GM23338 (cell line): ENCODE data around the gene ANXA6. TPM values are rescaled to one million over a fixed set of nuclear protein-coding genes. Genes with fewer than 3 reads are reported as not detected.

Experiments
- ATAC-seq: fragments of 200-7000 bp; cut with Tn5 transposase; 3 replicates; pipeline ENCODE4 v1.9.1; 2020
- DNase-seq: peaks from one replicate; pipeline ENCODE4 v3.0.0-alpha.2; 2015; ENCODE audit warnings: low spot score
- H2AFZ ChIP-seq: fragments of 200-600 bp; sonication (generic); 2 replicates; pipeline ENCODE4 v1.8.0; 2016; ENCODE audit warnings: antibody characterized with exemption, mild to moderate bottlenecking, moderate library complexity
- H3F3A ChIP-seq: fragments of 200-600 bp; sonication (generic); replicated peaks from 2 replicates; pipeline ENCODE4 v1.8.0; 2017; ENCODE audit warnings: antibody characterized with exemption, mixed run types, low read depth
- H3K27ac ChIP-seq: fragments of 200-600 bp; sonication (generic); 2 replicates; pipeline ENCODE4 v1.6.1; 2016; ENCODE audit warnings: low read depth
- H3K27me3 ChIP-seq: fragments of 200-600 bp; sonication (generic); 2 replicates; pipeline ENCODE4 v1.8.0; 2016; ENCODE audit warnings: mild to moderate bottlenecking, mixed run types, moderate library complexity; ENCODE audit not compliant: insufficient read depth
- H3K36me3 ChIP-seq: fragments of 200-600 bp; sonication (generic); 2 replicates; pipeline ENCODE4 v1.8.0; 2016; ENCODE audit warnings: mild to moderate bottlenecking; ENCODE audit not compliant: insufficient read depth
- H3K4me1 ChIP-seq: fragments of 200-600 bp; sonication (generic); 2 replicates; pipeline ENCODE4 v1.8.0; 2016; ENCODE audit warnings: mild to moderate bottlenecking, moderate library complexity; ENCODE audit not compliant: insufficient read depth
- H3K4me2 ChIP-seq: fragments of 200-600 bp; sonication (generic); 2 replicates; pipeline ENCODE4 v1.7.1; 2017; ENCODE audit warnings: mixed run types
- H3K4me3 ChIP-seq: fragments of 200-600 bp; sonication (generic); 2 replicates; pipeline ENCODE4 v1.6.1; 2016; ENCODE audit warnings: mixed run types
- H3K79me2 ChIP-seq: fragments of 200-600 bp; sonication (generic); replicated peaks from 2 replicates; pipeline ENCODE4 v1.8.0; 2017; ENCODE audit warnings: mild to moderate bottlenecking; ENCODE audit not compliant: insufficient read depth
- H3K9me2 ChIP-seq: fragments of 200-600 bp; sonication (generic); 2 replicates; pipeline ENCODE4 v1.8.0; 2017; ENCODE audit not compliant: insufficient read depth
- H4K20me1 ChIP-seq: fragments of 200-600 bp; sonication (generic); replicated peaks from 2 replicates; pipeline ENCODE4 v1.8.0; 2017; ENCODE audit warnings: mild to moderate bottlenecking; ENCODE audit not compliant: insufficient read depth
- H3K27ac Mint-ChIP-seq: 2 replicates; pipeline ENCODE4 v1.8.0; 2020; ENCODE audit warnings: inconsistent platforms, mild to moderate bottlenecking, moderate library complexity, mixed read lengths
- H3K27me3 Mint-ChIP-seq: 3 replicates; pipeline ENCODE4 v1.8.0; 2022; ENCODE audit warnings: low read depth, mild to moderate bottlenecking, moderate library complexity, mixed read lengths, inconsistent platforms; ENCODE audit not compliant: insufficient read depth, poor library complexity
- H3K36me3 Mint-ChIP-seq: 3 replicates; pipeline ENCODE4 v1.8.0; 2021; ENCODE audit warnings: low read depth, mild to moderate bottlenecking, inconsistent platforms, moderate library complexity, mixed read lengths
- H3K4me1 Mint-ChIP-seq: 3 replicates; pipeline ENCODE4 v1.8.0; 2020; ENCODE audit warnings: mild to moderate bottlenecking, inconsistent platforms, mixed read lengths
- H3K4me3 Mint-ChIP-seq: 3 replicates; pipeline ENCODE4 v1.8.0; 2021; ENCODE audit warnings: moderate library complexity, mild to moderate bottlenecking, inconsistent platforms, mixed read lengths
- H3K9me3 Mint-ChIP-seq: 3 replicates; pipeline ENCODE4 v1.8.0; 2020; ENCODE audit warnings: moderate library complexity, mild to moderate bottlenecking, inconsistent platforms, mixed read lengths
- CREB1 ChIP-seq: fragments of 250-450 bp; sonication (Bioruptor Pico); IDR thresholded peaks from 2 replicates; pipeline ENCODE4 v1.5.0; 2020; ENCODE audit warnings: low read depth, mild to moderate bottlenecking, moderate library complexity
- ETS1 ChIP-seq: IDR thresholded peaks from 2 replicates; pipeline ENCODE4 v1.6.1; 2016; ENCODE audit warnings: antibody characterized with exemption
- EZH2 ChIP-seq: fragments of 200-600 bp; sonication (generic); IDR thresholded peaks from one replicate; pipeline ENCODE4 v1.8.0; 2017; ENCODE audit warnings: antibody characterized with exemption, mild to moderate bottlenecking, low read depth; ENCODE audit not compliant: unreplicated experiment
- NANOG ChIP-seq: IDR thresholded peaks from 2 replicates; pipeline ENCODE4 v1.6.1; 2016; ENCODE audit warnings: antibody characterized with exemption, borderline replicate concordance
- ZNF114 ChIP-seq: fragments of 250-450 bp; sonication (Bioruptor Pico); IDR thresholded peaks from 2 replicates; pipeline ENCODE4 v1.5.0; 2020; ENCODE audit warnings: mild to moderate bottlenecking, moderate library complexity
- ZNF462 ChIP-seq: fragments of 250-450 bp; sonication (Bioruptor Pico); IDR thresholded peaks from 2 replicates; pipeline ENCODE4 v1.5.0; 2020; ENCODE audit warnings: mild to moderate bottlenecking, moderate library complexity
- polyA plus RNA-seq: library from polyadenylated mRNA; unstranded; fragments of >200 nt; fragmentation: Nextera tagmentation; extraction: Ambion mirVana; gene quantifications from 2 replicates; pipeline ENCODE4 v1.2.1, GENCODE V29; 2016
- total RNA-seq: library from RNA; depleted of rRNA; stranded (reverse); fragments of >200 nt; shearing (Covaris generic); gene quantifications from 2 replicates; pipeline ENCODE4 v1.2.3, GENCODE V29; 2014
- TF ChIP-seq, protein P1 (sequence below): IDR thresholded peaks from one replicate; pipeline ENCODE4 v1.6.1; 2018; ENCODE audit warnings: antibody characterized with exemption; ENCODE audit not compliant: unreplicated experiment
- TF ChIP-seq, protein P2 (sequence below), 2 experiments: fragments of 200-600 bp in 1 of 2; sonication (generic) in 1 of 2; conservative IDR thresholded peaks; 2 replicates each; pipeline versions ENCODE4 v1.5.1 to v1.6.1; 2016 to 2017; ENCODE audit warnings: antibody characterized with exemption in 2 of 2, low read depth in 2 of 2, mild to moderate bottlenecking in 2 of 2, moderate library complexity in 1 of 2

ANXA6 gene
- total and polyA plus RNA-seq, 2 experiments from 2014 or later: 26.5 to 110 TPM

DNA sequence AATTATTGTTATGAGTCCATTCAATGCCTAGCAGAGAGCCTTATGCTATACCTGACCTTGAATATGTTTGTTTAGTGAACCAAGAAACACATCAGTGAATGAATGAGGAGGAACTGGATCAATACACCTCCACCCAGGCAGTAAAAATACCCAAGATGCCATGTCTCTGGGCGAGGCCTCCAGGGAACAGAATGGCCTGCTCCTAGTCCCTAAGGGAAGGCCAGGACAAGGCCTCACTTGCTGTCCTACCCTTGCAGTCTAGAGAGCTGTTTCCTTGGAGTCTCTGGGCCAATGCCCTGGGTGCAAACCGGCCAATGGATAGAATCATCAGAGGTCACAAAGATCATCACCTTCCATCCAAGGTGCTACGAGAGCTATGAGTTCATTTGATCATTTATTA is 102.9 kb downstream of the ANXA6 start:
- Mint-ChIP-seq H3K27ac (no peak overlapping the region), H3K4me1 (peaks cover 3% of the 10 kb centered on the region; the same call in 1 of the 3 replicates), H3K36me3 (peaks cover 4% of the 10 kb centered on the region; the same call in 1 of the 3 replicates), H3K27me3 (peaks cover 4% of the 10 kb centered on the region), H3K4me3 (no peak overlapping the region), H3K9me3 (no peaks in the 10 kb centered on the region)
- Histone ChIP-seq H3K27ac (no peak overlapping the region), H3K79me2 (no peaks in the 10 kb centered on the region), H2AFZ (no peak overlapping the region), H3K4me3 (no peak overlapping the region), H3K4me2 (no peak overlapping the region), H3K9me2 (no peaks in the 10 kb centered on the region), H4K20me1 (no peaks in the 10 kb centered on the region; the same call in none of the 2 replicates), H3K27me3 (no peaks in the 10 kb centered on the region), H3F3A (no peaks in the 10 kb centered on the region), H3K36me3 (no peaks in the 10 kb centered on the region), H3K4me1 (no peaks in the 10 kb centered on the region)
- TF ChIP-seq, protein P1, sequence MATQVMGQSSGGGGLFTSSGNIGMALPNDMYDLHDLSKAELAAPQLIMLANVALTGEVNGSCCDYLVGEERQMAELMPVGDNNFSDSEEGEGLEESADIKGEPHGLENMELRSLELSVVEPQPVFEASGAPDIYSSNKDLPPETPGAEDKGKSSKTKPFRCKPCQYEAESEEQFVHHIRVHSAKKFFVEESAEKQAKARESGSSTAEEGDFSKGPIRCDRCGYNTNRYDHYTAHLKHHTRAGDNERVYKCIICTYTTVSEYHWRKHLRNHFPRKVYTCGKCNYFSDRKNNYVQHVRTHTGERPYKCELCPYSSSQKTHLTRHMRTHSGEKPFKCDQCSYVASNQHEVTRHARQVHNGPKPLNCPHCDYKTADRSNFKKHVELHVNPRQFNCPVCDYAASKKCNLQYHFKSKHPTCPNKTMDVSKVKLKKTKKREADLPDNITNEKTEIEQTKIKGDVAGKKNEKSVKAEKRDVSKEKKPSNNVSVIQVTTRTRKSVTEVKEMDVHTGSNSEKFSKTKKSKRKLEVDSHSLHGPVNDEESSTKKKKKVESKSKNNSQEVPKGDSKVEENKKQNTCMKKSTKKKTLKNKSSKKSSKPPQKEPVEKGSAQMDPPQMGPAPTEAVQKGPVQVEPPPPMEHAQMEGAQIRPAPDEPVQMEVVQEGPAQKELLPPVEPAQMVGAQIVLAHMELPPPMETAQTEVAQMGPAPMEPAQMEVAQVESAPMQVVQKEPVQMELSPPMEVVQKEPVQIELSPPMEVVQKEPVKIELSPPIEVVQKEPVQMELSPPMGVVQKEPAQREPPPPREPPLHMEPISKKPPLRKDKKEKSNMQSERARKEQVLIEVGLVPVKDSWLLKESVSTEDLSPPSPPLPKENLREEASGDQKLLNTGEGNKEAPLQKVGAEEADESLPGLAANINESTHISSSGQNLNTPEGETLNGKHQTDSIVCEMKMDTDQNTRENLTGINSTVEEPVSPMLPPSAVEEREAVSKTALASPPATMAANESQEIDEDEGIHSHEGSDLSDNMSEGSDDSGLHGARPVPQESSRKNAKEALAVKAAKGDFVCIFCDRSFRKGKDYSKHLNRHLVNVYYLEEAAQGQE: no peak
- ATAC-seq: no peak
- DNase-seq: no peak

DNA sequence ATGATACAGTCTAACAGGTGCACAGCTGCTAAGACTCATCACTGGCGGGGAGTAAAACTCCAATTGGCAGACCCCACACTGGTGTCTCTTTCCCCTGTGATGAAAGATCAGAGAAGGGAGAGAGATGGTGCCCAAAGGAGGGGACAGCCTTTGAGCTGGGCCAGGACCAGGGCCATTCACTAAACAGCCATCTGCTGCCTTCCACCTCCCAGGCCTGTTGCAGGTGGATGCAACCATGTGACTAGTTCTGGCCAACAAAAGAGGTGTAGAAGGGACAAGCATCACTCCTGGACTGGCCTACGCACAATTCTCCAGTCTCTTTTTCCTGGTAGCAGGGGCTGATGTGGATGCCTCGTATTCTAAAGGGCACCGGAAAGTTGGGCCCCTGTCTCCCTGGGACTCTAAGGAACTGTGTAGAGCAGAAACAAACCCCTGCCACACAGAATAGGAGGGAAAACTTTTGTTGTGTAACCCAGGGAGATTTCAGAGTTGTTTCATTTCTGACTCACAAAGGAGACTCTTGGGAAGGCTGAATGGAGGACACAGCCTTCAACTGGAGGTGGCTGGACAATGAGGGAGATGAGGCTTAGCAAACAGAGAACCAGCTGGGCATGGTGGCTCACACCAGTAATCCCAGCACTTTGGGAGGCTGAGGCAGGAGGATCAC is 103.7 kb downstream of the ANXA6 start:
- Histone ChIP-seq H3K9me2 (no peaks in the 10 kb centered on the region), H3K4me2 (no peak overlapping the region), H3K27ac (no peak overlapping the region), H3K36me3 (no peaks in the 10 kb centered on the region), H2AFZ (no peak overlapping the region), H3K4me3 (no peak overlapping the region), H3K27me3 (no peaks in the 10 kb centered on the region), H3K4me1 (no peaks in the 10 kb centered on the region), H3K79me2 (no peaks in the 10 kb centered on the region), H4K20me1 (no peaks in the 10 kb centered on the region; the same call in none of the 2 replicates), H3F3A (no peaks in the 10 kb centered on the region)
- H3K27ac Mint-ChIP-seq: no peak overlapping the region; the same call in 1 of the 2 replicates
- H3K4me3 Mint-ChIP-seq: no peak overlapping the region
- ATAC-seq: no peak
- no peaks in the 10 kb centered on the region; the same call in 2 of the 3 replicates for H3K36me3 Mint-ChIP-seq
- H3K4me1 Mint-ChIP-seq: peaks cover 3% of the 10 kb centered on the region; the same call in 1 of the 3 replicates
- H3K9me3 Mint-ChIP-seq: no peaks in the 10 kb centered on the region
- no peak for DNase-seq
- peaks cover 4% of the 10 kb centered on the region for H3K27me3 Mint-ChIP-seq
- TF ChIP-seq CREB1 (CRISPR knock-in tag): no peak
- TF ChIP-seq ETS1: no peak
- TF ChIP-seq NANOG: no peak
- TF ChIP-seq ZNF462 (CRISPR knock-in tag): no peak
- TF ChIP-seq ZNF114 (CRISPR knock-in tag): no peak
- TF ChIP-seq, protein P2, sequence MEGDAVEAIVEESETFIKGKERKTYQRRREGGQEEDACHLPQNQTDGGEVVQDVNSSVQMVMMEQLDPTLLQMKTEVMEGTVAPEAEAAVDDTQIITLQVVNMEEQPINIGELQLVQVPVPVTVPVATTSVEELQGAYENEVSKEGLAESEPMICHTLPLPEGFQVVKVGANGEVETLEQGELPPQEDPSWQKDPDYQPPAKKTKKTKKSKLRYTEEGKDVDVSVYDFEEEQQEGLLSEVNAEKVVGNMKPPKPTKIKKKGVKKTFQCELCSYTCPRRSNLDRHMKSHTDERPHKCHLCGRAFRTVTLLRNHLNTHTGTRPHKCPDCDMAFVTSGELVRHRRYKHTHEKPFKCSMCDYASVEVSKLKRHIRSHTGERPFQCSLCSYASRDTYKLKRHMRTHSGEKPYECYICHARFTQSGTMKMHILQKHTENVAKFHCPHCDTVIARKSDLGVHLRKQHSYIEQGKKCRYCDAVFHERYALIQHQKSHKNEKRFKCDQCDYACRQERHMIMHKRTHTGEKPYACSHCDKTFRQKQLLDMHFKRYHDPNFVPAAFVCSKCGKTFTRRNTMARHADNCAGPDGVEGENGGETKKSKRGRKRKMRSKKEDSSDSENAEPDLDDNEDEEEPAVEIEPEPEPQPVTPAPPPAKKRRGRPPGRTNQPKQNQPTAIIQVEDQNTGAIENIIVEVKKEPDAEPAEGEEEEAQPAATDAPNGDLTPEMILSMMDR (conservative IDR thresholded peaks at IDR 0.05; ENCODE audit: low read depth in 2 of 2): no peak
- no peak for TF ChIP-seq EZH2
